Thymus (tissue), 11 donors: ENCODE results near the gene THUMPD1. TPM values are rescaled to one million over a fixed set of nuclear protein-coding genes. Genes with fewer than 3 reads are reported as not detected.
"Not testable (repeated sequence)": the region's sequence is repeated elsewhere in the genome, so short reads cannot be mapped to it uniquely, and the experiment has no call there.

Experiments
- DNase-seq, 9 donors: peaks; one replicate each; pipeline ENCODE4 v3.0.0-alpha.2; 2013; ENCODE audit warnings: low spot score in 9 of 9, low read depth in 6 of 9, missing footprints in 1 of 9
- H3K27ac ChIP-seq, 2 donors: one replicate each; pipeline ENCODE4 v1.5.1; 2013; ENCODE audit warnings: control low read depth in 1 of 2, low read depth in 1 of 2, low read length in 1 of 2, mild to moderate bottlenecking in 1 of 2, moderate library complexity in 1 of 2
- H3K27me3 ChIP-seq, 2 donors: one replicate each; pipeline ENCODE4 v1.5.1; 2013; ENCODE audit warnings: low read length in 1 of 2; ENCODE audit not compliant: control insufficient read depth in 2 of 2, insufficient read depth in 1 of 2
- H3K36me3 ChIP-seq, 2 donors: one replicate each; pipeline ENCODE4 v1.5.1; 2013; ENCODE audit warnings: low read length in 1 of 2, mild to moderate bottlenecking in 1 of 2, moderate library complexity in 1 of 2; ENCODE audit not compliant: control insufficient read depth in 2 of 2, insufficient read depth in 2 of 2
- H3K4me1 ChIP-seq, 2 donors: one replicate each; pipeline ENCODE4 v1.5.1; 2013; ENCODE audit warnings: low read length in 2 of 2; ENCODE audit not compliant: control insufficient read depth in 2 of 2, insufficient read depth in 2 of 2
- H3K4me3 ChIP-seq, 2 donors: one replicate each; pipeline ENCODE4 v1.5.1; 2013; ENCODE audit warnings: low read length in 2 of 2, control low read depth in 1 of 2, mild to moderate bottlenecking in 1 of 2
- H3K9me3 ChIP-seq, 2 donors: one replicate each; pipeline ENCODE4 v1.5.1; 2013; ENCODE audit warnings: low read length in 1 of 2, mild to moderate bottlenecking in 1 of 2; ENCODE audit not compliant: control insufficient read depth in 2 of 2, insufficient read depth in 1 of 2
- WGBS: extraction: QIAGEN DNeasy Blood & Tissue Kit; methylation state at CpG from one replicate; pipeline ENCODE4 v1.1.7; 2013; 5-methylcytosine and 5-hydroxymethylcytosine counted together
- polyA plus RNA-seq: library from polyadenylated mRNA; stranded (reverse); fragments of 200-250 nt; gene quantifications from one replicate; pipeline ENCODE4 v1.2.3, GENCODE V29; 2013
- total RNA-seq: library from RNA; stranded (reverse); fragments of 120-200 nt; gene quantifications from one replicate; pipeline ENCODE4 v1.2.4, GENCODE V29; 2013
- donor health status: healthy.

The THUMPD1 gene
- total and polyA plus RNA-seq, 2 donors: 31.8 to 49.9 TPM

DNA sequence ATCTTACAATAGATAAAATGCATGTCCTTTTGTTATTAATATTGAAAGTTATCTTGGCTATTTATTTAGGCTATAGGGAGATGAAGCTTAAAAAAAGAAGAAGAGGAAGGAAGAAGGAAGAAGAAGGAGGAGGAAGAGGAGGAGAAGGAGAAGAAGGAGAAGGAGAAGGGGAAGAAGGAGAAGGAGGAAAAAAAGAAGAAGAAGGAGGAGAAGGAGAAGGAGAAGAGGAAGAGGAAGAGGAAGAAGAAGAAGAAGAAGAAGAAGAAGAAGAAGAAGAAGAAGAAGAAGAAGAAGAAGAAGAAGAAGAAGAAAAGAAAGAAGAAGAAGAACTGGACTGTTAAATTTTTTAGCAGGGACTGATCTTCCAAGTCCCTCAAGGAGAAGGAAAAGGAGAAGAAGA lies 23.9 kb downstream of the THUMPD1 start:
- not testable (repeated sequence) for H3K4me3 ChIP-seq, H3K4me1 ChIP-seq, H3K9me3 ChIP-seq, DNase-seq, H3K27me3 ChIP-seq, H3K27ac ChIP-seq, H3K36me3 ChIP-seq

GRCh38 chr16:20711277-20711911 lies 30.2 kb downstream of the THUMPD1 start:
- Histone ChIP-seq H3K27me3 (no peaks in the 10 kb centered on the region), H3K4me3 (no peak overlapping the region), H3K27ac (no peak overlapping the region), H3K9me3 (no peaks in the 10 kb centered on the region), H3K4me1 (no peaks in the 10 kb centered on the region), H3K36me3 (no peaks in the 10 kb centered on the region)
- WGBS: 96% methylated on average over 7 of the region's 7 CpGs
- no peak for DNase-seq

DNA sequence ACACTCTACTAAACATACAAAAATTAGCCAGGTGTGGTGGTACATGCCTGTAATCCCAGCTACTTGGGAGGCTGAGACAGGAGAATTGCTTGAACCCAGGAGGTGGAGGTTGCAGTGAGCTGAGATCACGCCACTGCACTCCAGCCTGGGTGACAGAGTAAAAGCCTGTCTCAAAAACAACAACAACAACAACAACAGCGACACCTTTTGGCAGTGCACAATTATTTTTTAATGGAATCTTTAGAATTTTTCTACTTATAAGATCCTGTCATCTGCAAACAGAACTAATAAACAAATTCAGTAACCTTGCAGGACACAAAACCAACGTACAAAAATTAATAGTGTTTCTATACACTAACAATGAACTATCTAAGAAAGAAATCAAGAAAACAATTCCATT lies 33.5 kb downstream of the THUMPD1 start:
- H3K9me3 ChIP-seq, H3K27ac ChIP-seq, H3K27me3 ChIP-seq, H3K4me3 ChIP-seq, H3K4me1 ChIP-seq, H3K36me3 ChIP-seq: not testable (repeated sequence)
- DNase-seq: peak in 2 of 9 donors; percentile 2 to 16
- 55% methylated on average over 3 of the region's 3 CpGs for WGBS

GRCh38 chr16:20707461-20707860 lies 34.2 kb downstream of the THUMPD1 start:
- WGBS: 91% methylated on average over 2 of the region's 2 CpGs
- Histone ChIP-seq H3K27me3 (no peaks in the 10 kb centered on the region), H3K4me1 (no peaks in the 10 kb centered on the region), H3K4me3 (no peak overlapping the region), H3K27ac (no peak overlapping the region), H3K36me3 (no peaks in the 10 kb centered on the region), H3K9me3 (no peaks in the 10 kb centered on the region)
- DNase-seq: no peak

- not testable (repeated sequence) for DNase-seq, H3K4me1 ChIP-seq, H3K27me3 ChIP-seq, H3K27ac ChIP-seq, H3K36me3 ChIP-seq, H3K9me3 ChIP-seq, H3K4me3 ChIP-seq
- WGBS: 97% methylated on average over 1 of the region's 1 CpG
These were observed 35.6 kb downstream of the THUMPD1 start for GRCh38 chr16:20705972-20706371.

DNA sequence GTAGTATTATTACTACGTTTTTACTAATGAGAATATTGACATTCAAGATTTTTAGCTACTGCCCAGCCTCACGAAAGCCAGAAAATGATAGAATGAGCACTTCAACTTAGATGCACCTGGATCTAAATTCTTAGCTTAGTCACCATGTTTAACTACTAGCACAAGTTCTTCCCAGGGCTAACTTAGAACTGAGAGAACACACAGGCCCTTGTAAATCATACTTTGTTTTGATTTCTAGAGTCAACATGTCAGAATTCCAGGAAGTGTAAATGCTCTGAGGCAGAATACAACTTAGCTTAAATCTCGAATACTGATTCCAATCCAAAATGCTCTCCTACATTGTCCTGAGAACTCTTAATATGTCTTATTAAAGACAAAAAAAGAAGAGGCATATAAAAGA lies 37.3 kb downstream of the THUMPD1 start:
- no peak for DNase-seq
- WGBS: 85% methylated on average over 3 of the region's 3 CpGs

GRCh38 chr16:20701692-20702091 lies 39.9 kb downstream of the THUMPD1 start:
- not testable (repeated sequence) for H3K4me1 ChIP-seq, DNase-seq, H3K9me3 ChIP-seq, H3K27me3 ChIP-seq, H3K4me3 ChIP-seq, H3K36me3 ChIP-seq, H3K27ac ChIP-seq

More for the DNA sequence above, 37.3 kb downstream of the THUMPD1 start:
- Histone ChIP-seq H3K27ac (no peak overlapping the region), H3K36me3 (no peaks in the 10 kb centered on the region), H3K4me1 (no peaks in the 10 kb centered on the region), H3K27me3 (no peaks in the 10 kb centered on the region), H3K9me3 (no peaks in the 10 kb centered on the region), H3K4me3 (no peak overlapping the region)

- no peaks in the 10 kb centered on the region for H3K9me3 ChIP-seq
- H3K4me1 ChIP-seq: no peaks in the 10 kb centered on the region
- no peaks in the 10 kb centered on the region for H3K27me3 ChIP-seq
- no peak for DNase-seq
- H3K36me3 ChIP-seq: no peaks in the 10 kb centered on the region
- WGBS: 97% methylated on average over 2 of the region's 2 CpGs
- H3K4me3 ChIP-seq: no peak overlapping the region
- no peak overlapping the region for H3K27ac ChIP-seq
These were observed 45.0 kb downstream of the THUMPD1 start for GRCh38 chr16:20696618-20697017.

- Histone ChIP-seq H3K36me3 (no peaks in the 10 kb centered on the region), H3K4me1 (no peaks in the 10 kb centered on the region), H3K4me3 (no peak overlapping the region), H3K9me3 (no peaks in the 10 kb centered on the region), H3K27ac (no peak overlapping the region), H3K27me3 (no peaks in the 10 kb centered on the region)
- WGBS: 94% methylated on average over 4 of the region's 4 CpGs
- DNase-seq: no peak
These were observed 46.6 kb downstream of the THUMPD1 start for GRCh38 chr16:20695024-20695423.

GRCh38 chr16:20694096-20694495 lies 47.5 kb downstream of the THUMPD1 start:
- DNase-seq: not testable (repeated sequence)

More at GRCh38 chr16:20694096-20694495, 47.5 kb downstream of the THUMPD1 start:
- not testable (repeated sequence) for H3K27me3 ChIP-seq, H3K27ac ChIP-seq, H3K4me1 ChIP-seq, H3K9me3 ChIP-seq, H3K36me3 ChIP-seq, H3K4me3 ChIP-seq
- WGBS: 48% methylated on average over 6 of the region's 6 CpGs
